Measurements from ENCODE around the gene NAA30.

Gene NAA30

GRCh38 chr14:57400556-57401494 is 10.4 kb downstream of the NAA30 start:
- DNase-seq = no peak

GRCh38 chr14:57401501-57401900 is 11.1 kb downstream of the NAA30 start:
- no peak for DNase-seq

GRCh38 chr14:57402173-57402852 is 11.9 kb downstream of the NAA30 start:
- DNase-seq = no peak

- no peak for DNase-seq
Measured at GRCh38 chr14:57403521-57403864, 13.1 kb downstream of the NAA30 start.

GRCh38 chr14:57405562-57405961 is 15.2 kb downstream of the NAA30 start:
- DNase-seq = no peak

GRCh38 chr14:57408037-57408436 is 17.7 kb downstream of the NAA30 start:
- DNase-seq = no peak

- no peak for DNase-seq
Measured at GRCh38 chr14:57408634-57409033, 18.2 kb downstream of the NAA30 start.

- DNase-seq = no peak
Measured at GRCh38 chr14:57412341-57412740, 22.0 kb downstream of the NAA30 start.

GRCh38 chr14:57413849-57414248 is 23.5 kb downstream of the NAA30 start:
- DNase-seq = no peak

- no peak for DNase-seq
Measured at GRCh38 chr14:57417228-57417627, 26.8 kb downstream of the NAA30 start.

- no peak for DNase-seq
Measured at GRCh38 chr14:57418999-57419398, 28.6 kb downstream of the NAA30 start.

- DNase-seq = no peak
Measured at GRCh38 chr14:57420033-57420432, 29.6 kb downstream of the NAA30 start.

GRCh38 chr14:57420986-57421385 is 30.6 kb downstream of the NAA30 start:
- no peak for DNase-seq

- DNase-seq = no peak
Measured at GRCh38 chr14:57435923-57436322, 45.5 kb downstream of the NAA30 start.

GRCh38 chr14:57461777-57462320 is 71.5 kb downstream of the NAA30 start:
- DNase-seq = no peak

- no peak for DNase-seq
Measured at GRCh38 chr14:57462551-57462950, 72.2 kb downstream of the NAA30 start.

- no peak for DNase-seq
Measured at GRCh38 chr14:57464008-57464730, 73.8 kb downstream of the NAA30 start.
